ENCODE measurements around the gene ANKRD40.

DNA sequence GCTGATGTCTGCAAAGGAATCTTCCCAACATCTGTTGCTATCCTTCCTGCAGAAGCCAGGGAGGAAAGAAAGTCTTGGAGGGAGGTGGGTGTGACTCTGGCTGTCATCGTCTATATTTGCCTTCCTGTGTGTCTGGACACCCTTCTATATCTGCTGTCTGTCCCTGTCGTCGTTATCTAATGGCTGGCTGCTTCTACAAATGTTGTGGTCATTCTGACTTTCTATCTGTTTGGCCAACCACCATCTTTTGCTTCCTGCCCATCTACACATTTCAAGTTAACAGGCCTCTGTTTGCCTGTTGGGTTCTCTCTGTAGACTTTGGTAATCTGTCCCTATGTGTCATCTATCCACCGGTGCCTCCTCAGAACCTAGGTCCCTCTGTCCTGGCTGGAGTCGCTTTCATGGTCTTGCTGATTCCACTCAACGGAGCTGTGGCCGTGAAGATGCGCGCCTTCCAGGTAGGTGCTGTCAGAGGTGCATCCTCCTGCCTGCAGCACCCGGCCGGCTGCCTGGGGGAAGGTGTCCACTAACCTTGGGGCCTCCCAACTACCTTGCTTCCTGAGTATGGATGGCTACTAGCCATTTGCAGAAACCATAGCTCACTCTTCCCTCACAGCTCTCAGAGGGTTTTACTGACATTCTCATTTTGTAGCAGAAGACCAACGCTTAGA is 42.8 kb downstream of the ANKRD40 start:
- no peak for TF ChIP-seq POLR2A (IDR thresholded peaks at IDR 0.05)
- TF ChIP-seq, protein P1, sequence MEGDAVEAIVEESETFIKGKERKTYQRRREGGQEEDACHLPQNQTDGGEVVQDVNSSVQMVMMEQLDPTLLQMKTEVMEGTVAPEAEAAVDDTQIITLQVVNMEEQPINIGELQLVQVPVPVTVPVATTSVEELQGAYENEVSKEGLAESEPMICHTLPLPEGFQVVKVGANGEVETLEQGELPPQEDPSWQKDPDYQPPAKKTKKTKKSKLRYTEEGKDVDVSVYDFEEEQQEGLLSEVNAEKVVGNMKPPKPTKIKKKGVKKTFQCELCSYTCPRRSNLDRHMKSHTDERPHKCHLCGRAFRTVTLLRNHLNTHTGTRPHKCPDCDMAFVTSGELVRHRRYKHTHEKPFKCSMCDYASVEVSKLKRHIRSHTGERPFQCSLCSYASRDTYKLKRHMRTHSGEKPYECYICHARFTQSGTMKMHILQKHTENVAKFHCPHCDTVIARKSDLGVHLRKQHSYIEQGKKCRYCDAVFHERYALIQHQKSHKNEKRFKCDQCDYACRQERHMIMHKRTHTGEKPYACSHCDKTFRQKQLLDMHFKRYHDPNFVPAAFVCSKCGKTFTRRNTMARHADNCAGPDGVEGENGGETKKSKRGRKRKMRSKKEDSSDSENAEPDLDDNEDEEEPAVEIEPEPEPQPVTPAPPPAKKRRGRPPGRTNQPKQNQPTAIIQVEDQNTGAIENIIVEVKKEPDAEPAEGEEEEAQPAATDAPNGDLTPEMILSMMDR (IDR thresholded peaks at IDR 0.05), result no peak
